Endothelial cell of umbilical vein (primary cell): Measurements from ENCODE around the gene SH3RF3. TPM values are rescaled to one million over a fixed set of nuclear protein-coding genes. Genes with fewer than 3 reads are reported as not detected.

Experiments
- BruUV-seq: library from RNA; stranded (reverse); fragments of 400-500 nt; replicated peaks from 2 replicates; lab custom pipeline; 2021; lab: Mats Ljungman, UMichigan
- CTCF ChIA-PET: fragments of 300-600, 350-600 bp; sonication (Branson Sonifier 250); formaldehyde crosslinking; loops from one replicate; lab custom pipeline; 2021; ENCODE audit warnings: antibody characterized with exemption, inconsistent platforms; lab: Charles Lee
- POLR2A ChIA-PET: fragments of 300-600, 350-600 bp; sonication (Branson Sonifier 250); formaldehyde crosslinking; loops from one replicate; lab custom pipeline; 2021; ENCODE audit warnings: antibody characterized with exemption, inconsistent platforms; lab: Charles Lee
- DNase-seq: peaks from one replicate; pipeline ENCODE4 v3.0.0-alpha.2; 2011; ENCODE audit warnings: low read depth, low spot score
- FAIRE-seq: peaks from 2 replicates; lab custom pipeline; 2011; peaks lifted over from hg19 to GRCh38; lab: Jason Lieb, UNC
- H2AFZ ChIP-seq: 2 replicates; pipeline ENCODE4 v1.6.0; 2012; ENCODE audit warnings: low read depth, low read length, control low read depth, inconsistent platforms
- H3K27ac ChIP-seq: 2 replicates; pipeline ENCODE4 v1.5.1; 2011; ENCODE audit warnings: low read depth, mild to moderate bottlenecking, control low read depth, low read length, moderate library complexity; ENCODE audit not compliant: insufficient read depth
- H3K27me3 ChIP-seq, 2 experiments: 2 replicates each; pipeline versions ENCODE4 v1.6.0 to v1.6.1; 2011; ENCODE audit warnings: low read length in 2 of 2, mixed read lengths in 1 of 2; ENCODE audit not compliant: control insufficient read depth in 2 of 2, insufficient read depth in 2 of 2
- H3K36me3 ChIP-seq, 2 experiments: 2 replicates in 1 of 2; 3 replicates in 1 of 2; pipeline ENCODE4 v1.5.1; 2011; ENCODE audit warnings: low read length in 2 of 2, mild to moderate bottlenecking in 1 of 2, moderate library complexity in 1 of 2; ENCODE audit not compliant: control insufficient read depth in 2 of 2, insufficient read depth in 2 of 2; ENCODE audit errors: extremely low read depth in 1 of 2
- H3K4me1 ChIP-seq: 3 replicates; pipeline ENCODE4 v1.5.1; 2011; ENCODE audit warnings: mild to moderate bottlenecking, low read length; ENCODE audit not compliant: control insufficient read depth, insufficient read depth; ENCODE audit errors: extremely low read depth
- H3K4me2 ChIP-seq: 2 replicates; pipeline ENCODE4 v1.6.1; 2011; ENCODE audit warnings: low read length, control low read depth, mixed read lengths; ENCODE audit not compliant: insufficient read depth
- H3K4me3 ChIP-seq, 3 experiments: fragments of 200-600 bp in 1 of 3; sonication (generic), shearing (Covaris generic) in 1 of 3; replicated peaks in 1 of 3; 2 replicates each; pipeline ENCODE4 v1.5.1; 2011 to 2016; ENCODE audit warnings: control low read depth in 3 of 3, low read length in 3 of 3, mild to moderate bottlenecking in 2 of 3, inconsistent platforms in 1 of 3, low read depth in 1 of 3, moderate library complexity in 1 of 3; ENCODE audit not compliant: insufficient read depth in 1 of 3
- H3K79me2 ChIP-seq: 2 replicates; pipeline ENCODE4 v1.6.0; 2012; ENCODE audit warnings: low read length, inconsistent platforms; ENCODE audit not compliant: control insufficient read depth, insufficient read depth
- H3K9ac ChIP-seq: replicated peaks from 2 replicates; pipeline ENCODE3; 2011; ENCODE audit warnings: low read length, control low read depth; ENCODE audit not compliant: insufficient read depth; ENCODE audit errors: extremely low read depth
- H3K9me1 ChIP-seq: replicated peaks from 3 replicates; pipeline ENCODE4 v1.6.0; 2011; ENCODE audit warnings: mild to moderate bottlenecking, low read length; ENCODE audit not compliant: control insufficient read depth, insufficient read depth; ENCODE audit errors: extremely low read depth
- H3K9me3 ChIP-seq: replicated peaks from 2 replicates; pipeline ENCODE4 v1.5.1; 2012; ENCODE audit warnings: low read length, inconsistent platforms; ENCODE audit not compliant: control insufficient read depth, insufficient read depth
- H4K20me1 ChIP-seq: replicated peaks from 2 replicates; pipeline ENCODE3; 2011; ENCODE audit warnings: mild to moderate bottlenecking, low read length; ENCODE audit not compliant: control insufficient read depth, insufficient read depth; ENCODE audit errors: extremely low read depth
- EZH2 ChIP-seq: IDR thresholded peaks from 2 replicates; pipeline ENCODE4 v1.6.1; 2012; ENCODE audit warnings: borderline replicate concordance, low read depth, mild to moderate bottlenecking, moderate library complexity, low read length, inconsistent platforms; ENCODE audit not compliant: severe bottlenecking
- FOS ChIP-seq: IDR thresholded peaks from 2 replicates; pipeline ENCODE4 v1.6.1; 2011; ENCODE audit warnings: mild to moderate bottlenecking, low read length, moderate library complexity, borderline replicate concordance; ENCODE audit not compliant: insufficient read depth
- GATA2 ChIP-seq: IDR thresholded peaks from 2 replicates; pipeline ENCODE4 v1.7.0; 2011; ENCODE audit warnings: low read depth, mild to moderate bottlenecking, moderate library complexity, mixed read lengths, low read length; ENCODE audit not compliant: insufficient read length, insufficient read depth
- JUN ChIP-seq: IDR thresholded peaks from 2 replicates; pipeline ENCODE4 v1.6.1; 2011; ENCODE audit warnings: borderline replicate concordance, low read depth; ENCODE audit not compliant: insufficient read length, insufficient read depth
- MYC ChIP-seq: IDR thresholded peaks from one replicate; pipeline ENCODE4 v1.6.1; 2011; ENCODE audit warnings: mild to moderate bottlenecking, low read depth, low read length
- POLR2A ChIP-seq: IDR thresholded peaks from 2 replicates; pipeline ENCODE4 v1.6.1; 2012; ENCODE audit warnings: low read depth, mild to moderate bottlenecking, control low read depth, low read length
- POLR2AphosphoS5 ChIP-seq: IDR thresholded peaks from 2 replicates; pipeline ENCODE4 v1.6.1; 2012; ENCODE audit warnings: low read depth, mild to moderate bottlenecking, control low read depth, low read length, moderate library complexity; ENCODE audit not compliant: insufficient read depth
- dilution Hi-C: fragments of 300-500 bp; cut with MboI; formaldehyde crosslinking; loops from one replicate; pipeline ENCODE4 v1.15.0; 2019; ENCODE audit warnings: low sequenced_read_pairs; ENCODE audit not compliant: extremely low pct_ligation_motif_present
- intact Hi-C: fragments of 100-400 bp; cut with micrococcal nuclease; formaldehyde crosslinking; loops from one replicate; pipeline ENCODE4 v1.10.0; 2022
- polyA plus RNA-seq, 4 experiments: library from polyadenylated mRNA; depleted of rRNA in 3 of 4; stranded (reverse) in 3 of 4; unstranded in 1 of 4; fragments of >200 nt; gene quantifications; 2 replicates each; pipeline versions ENCODE4 v1.2.1 to v1.2.3, GENCODE V29; 2011 to 2012; ENCODE audit warnings: missing spikeins in 1 of 4
- total RNA-seq: library from RNA; stranded (reverse); gene quantifications from 2 replicates; pipeline ENCODE4 v1.2.3, GENCODE V29; 2021
- TF ChIP-seq, protein P1 (sequence below), 2 donors: IDR thresholded peaks; 1 replicate in 1 of 2; 2 replicates in 1 of 2; pipeline ENCODE4 v1.5.1; 2011; ENCODE audit warnings: low read length in 2 of 2, mild to moderate bottlenecking in 2 of 2, moderate library complexity in 2 of 2, control low read depth in 1 of 2, inconsistent platforms in 1 of 2, low read depth in 1 of 2; ENCODE audit not compliant: insufficient read depth in 1 of 2; ENCODE audit errors: extremely low read depth in 1 of 2
- TF ChIP-seq, protein P2 (sequence below): IDR thresholded peaks from 2 replicates; pipeline ENCODE4 v1.6.1; 2011; ENCODE audit not compliant: insufficient read depth, insufficient read length

SH3RF3 gene
- total and polyA plus RNA-seq, 2 donors (not counting 3 experiments of a cell fraction or from before 2014, with no cell fraction given): 3.8 to 14.7 TPM

DNA sequence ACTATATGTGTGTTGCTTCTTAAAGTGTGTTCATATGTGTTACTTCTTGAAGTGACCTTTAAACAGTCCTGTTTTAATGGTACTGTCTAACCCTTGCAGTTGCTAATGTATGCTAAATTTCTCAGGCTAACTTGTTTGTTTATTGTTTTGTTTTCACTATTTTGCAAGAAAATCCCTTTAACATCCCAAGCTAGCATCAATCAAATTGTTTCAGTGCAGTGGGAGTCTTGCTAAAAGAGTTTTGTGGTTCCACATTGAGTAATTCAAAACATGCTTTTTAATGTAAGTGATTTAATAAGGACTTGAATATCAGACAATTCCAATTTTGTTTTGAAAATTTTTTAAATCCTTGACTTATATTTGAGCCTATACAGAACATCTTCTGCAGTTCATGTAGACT, 3.6 kb downstream of the SH3RF3 start:
- Histone ChIP-seq H3K9me1 (no peaks in the 10 kb centered on the region), H4K20me1 (no peaks in the 10 kb centered on the region), H3K9ac (no peak overlapping the region), H3K9me3 (no peaks in the 10 kb centered on the region), H3K36me3 (no peaks in the 10 kb centered on the region), H3K4me1 (peaks cover 21% of the 10 kb centered on the region), H3K4me2 (no peak overlapping the region), H2AFZ (no peak overlapping the region), H3K79me2 (peaks cover 80% of the 10 kb centered on the region), H3K4me3 (no peak overlapping the region), H3K27me3 (no peaks in the 10 kb centered on the region), H3K27ac (no peak overlapping the region)
- TF ChIP-seq, protein P1, sequence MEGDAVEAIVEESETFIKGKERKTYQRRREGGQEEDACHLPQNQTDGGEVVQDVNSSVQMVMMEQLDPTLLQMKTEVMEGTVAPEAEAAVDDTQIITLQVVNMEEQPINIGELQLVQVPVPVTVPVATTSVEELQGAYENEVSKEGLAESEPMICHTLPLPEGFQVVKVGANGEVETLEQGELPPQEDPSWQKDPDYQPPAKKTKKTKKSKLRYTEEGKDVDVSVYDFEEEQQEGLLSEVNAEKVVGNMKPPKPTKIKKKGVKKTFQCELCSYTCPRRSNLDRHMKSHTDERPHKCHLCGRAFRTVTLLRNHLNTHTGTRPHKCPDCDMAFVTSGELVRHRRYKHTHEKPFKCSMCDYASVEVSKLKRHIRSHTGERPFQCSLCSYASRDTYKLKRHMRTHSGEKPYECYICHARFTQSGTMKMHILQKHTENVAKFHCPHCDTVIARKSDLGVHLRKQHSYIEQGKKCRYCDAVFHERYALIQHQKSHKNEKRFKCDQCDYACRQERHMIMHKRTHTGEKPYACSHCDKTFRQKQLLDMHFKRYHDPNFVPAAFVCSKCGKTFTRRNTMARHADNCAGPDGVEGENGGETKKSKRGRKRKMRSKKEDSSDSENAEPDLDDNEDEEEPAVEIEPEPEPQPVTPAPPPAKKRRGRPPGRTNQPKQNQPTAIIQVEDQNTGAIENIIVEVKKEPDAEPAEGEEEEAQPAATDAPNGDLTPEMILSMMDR (IDR thresholded peaks at IDR 0.05; ENCODE audit: extremely low read depth in 1 of 2, insufficient read depth in 1 of 2, low read depth in 1 of 2, low read length in 2 of 2): no peak
- POLR2A ChIA-PET: no interaction called here
- FAIRE-seq (no peak), DNase-seq (no peak)
- dilution Hi-C loops: no loop called here
- BruUV-seq: no TSS peak
- intact Hi-C loops: no loop called here
- CTCF ChIA-PET: interaction anchor here (0.8 to 8.7 kb wide), 8 partner anchors 13 to 376 kb away, joined by 3 to 163 read pairs (median 4); no protein-coding TSS in a partner anchor

DNA sequence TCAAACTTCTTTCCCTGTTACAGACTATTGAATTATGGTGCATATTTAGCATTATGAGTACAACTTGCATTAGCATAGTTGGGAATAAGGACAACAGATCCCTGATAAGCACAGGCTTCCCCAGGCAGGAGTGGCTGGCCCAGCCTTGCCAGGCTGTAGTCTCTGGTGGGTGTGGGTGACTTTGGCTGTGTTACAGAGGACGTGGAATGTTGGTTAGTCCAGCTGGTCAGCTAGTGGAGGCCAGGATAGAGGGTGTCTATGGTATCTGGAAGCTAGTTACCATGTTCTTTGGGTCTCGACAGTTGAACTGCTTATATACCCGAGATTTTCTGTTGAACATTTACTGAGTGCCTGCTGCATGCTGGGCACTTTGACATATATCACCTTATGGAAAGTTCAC, 4.7 kb downstream of the SH3RF3 start:
- TF ChIP-seq EZH2 (no peak), POLR2AphosphoS5 (no peak), GATA2 (no peak), MYC (no peak), JUN (no peak), POLR2A (no peak), FOS (no peak)
- TF ChIP-seq, protein P2, sequence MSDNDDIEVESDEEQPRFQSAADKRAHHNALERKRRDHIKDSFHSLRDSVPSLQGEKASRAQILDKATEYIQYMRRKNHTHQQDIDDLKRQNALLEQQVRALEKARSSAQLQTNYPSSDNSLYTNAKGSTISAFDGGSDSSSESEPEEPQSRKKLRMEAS: no peak
- TF ChIP-seq, protein P1 (IDR thresholded peaks at IDR 0.05; ENCODE audit: extremely low read depth in 1 of 2, insufficient read depth in 1 of 2, low read depth in 1 of 2, low read length in 2 of 2): no peak
- no peak overlapping the region for H3K4me3 ChIP-seq
- no peak overlapping the region for H2AFZ ChIP-seq
- no TSS peak for BruUV-seq
- H3K9me3 ChIP-seq: no peaks in the 10 kb centered on the region
- intact Hi-C loops: no loop called here
- no peak for FAIRE-seq
- no peaks in the 10 kb centered on the region for H3K36me3 ChIP-seq
- H3K9ac ChIP-seq: no peak overlapping the region
- H4K20me1 ChIP-seq: no peaks in the 10 kb centered on the region
- H3K27ac ChIP-seq: no peak overlapping the region
- CTCF ChIA-PET: interaction anchor here (0.7 to 1.9 kb wide), 6 partner anchors 14 to 377 kb away, joined by 3 to 6 read pairs (median 4); no protein-coding TSS in a partner anchor
- POLR2A ChIA-PET: no interaction called here
- no peaks in the 10 kb centered on the region for H3K27me3 ChIP-seq
- DNase-seq: no peak
- dilution Hi-C loops: no loop called here
- peaks cover 81% of the 10 kb centered on the region for H3K79me2 ChIP-seq
- H3K4me2 ChIP-seq: no peak overlapping the region
- H3K9me1 ChIP-seq: no peaks in the 10 kb centered on the region
- peaks cover 33% of the 10 kb centered on the region for H3K4me1 ChIP-seq
